HL-60 (cell line): ENCODE measurements around the gene ARHGAP36.

Experiments
- DNase-seq, 2 experiments: peaks; one replicate each; pipeline ENCODE4 v3.0.0-alpha.2; 2010 to 2020; ENCODE audit warnings: low read depth in 1 of 2, low spot score in 1 of 2
- H3K27ac ChIP-seq: fragments of 250-450 bp; sonication (Bioruptor Pico); replicated peaks from 2 replicates; pipeline ENCODE4 v1.5.1; 2020; ENCODE audit warnings: mild to moderate bottlenecking, moderate library complexity
- H3K27me3 ChIP-seq: fragments of 250-450 bp; sonication (Bioruptor Pico); 2 replicates; pipeline ENCODE4 v1.5.1; 2021; ENCODE audit warnings: mild to moderate bottlenecking, moderate library complexity; ENCODE audit not compliant: insufficient read depth, poor library complexity, severe bottlenecking
- H3K4me3 ChIP-seq: replicated peaks from 2 replicates; pipeline ENCODE4 v1.5.1; 2011; ENCODE audit warnings: mild to moderate bottlenecking, control low read depth, low read length; ENCODE audit not compliant: insufficient read depth
- GABPA ChIP-seq: IDR thresholded peaks from 2 replicates; pipeline ENCODE4 v1.6.1; 2012; ENCODE audit warnings: low read depth
- POLR2AphosphoS5 ChIP-seq: IDR thresholded peaks from 2 replicates; pipeline ENCODE4 v1.6.1; 2012; ENCODE audit warnings: low read depth
- SPI1 ChIP-seq: IDR thresholded peaks from 2 replicates; pipeline ENCODE4 v1.6.1; 2012; ENCODE audit warnings: low read depth, mild to moderate bottlenecking, borderline replicate concordance
- TF ChIP-seq, protein P1 (sequence below): IDR thresholded peaks from one replicate; pipeline ENCODE4 v1.5.1; 2011; ENCODE audit warnings: low read length, control low read depth, inconsistent platforms; ENCODE audit not compliant: insufficient read depth
- TF ChIP-seq, protein P2 (sequence below): IDR thresholded peaks from 2 replicates; pipeline ENCODE4 v1.6.1; 2012; ENCODE audit warnings: low read depth; ENCODE audit not compliant: insufficient replicate concordance

ARHGAP36 gene

DNA sequence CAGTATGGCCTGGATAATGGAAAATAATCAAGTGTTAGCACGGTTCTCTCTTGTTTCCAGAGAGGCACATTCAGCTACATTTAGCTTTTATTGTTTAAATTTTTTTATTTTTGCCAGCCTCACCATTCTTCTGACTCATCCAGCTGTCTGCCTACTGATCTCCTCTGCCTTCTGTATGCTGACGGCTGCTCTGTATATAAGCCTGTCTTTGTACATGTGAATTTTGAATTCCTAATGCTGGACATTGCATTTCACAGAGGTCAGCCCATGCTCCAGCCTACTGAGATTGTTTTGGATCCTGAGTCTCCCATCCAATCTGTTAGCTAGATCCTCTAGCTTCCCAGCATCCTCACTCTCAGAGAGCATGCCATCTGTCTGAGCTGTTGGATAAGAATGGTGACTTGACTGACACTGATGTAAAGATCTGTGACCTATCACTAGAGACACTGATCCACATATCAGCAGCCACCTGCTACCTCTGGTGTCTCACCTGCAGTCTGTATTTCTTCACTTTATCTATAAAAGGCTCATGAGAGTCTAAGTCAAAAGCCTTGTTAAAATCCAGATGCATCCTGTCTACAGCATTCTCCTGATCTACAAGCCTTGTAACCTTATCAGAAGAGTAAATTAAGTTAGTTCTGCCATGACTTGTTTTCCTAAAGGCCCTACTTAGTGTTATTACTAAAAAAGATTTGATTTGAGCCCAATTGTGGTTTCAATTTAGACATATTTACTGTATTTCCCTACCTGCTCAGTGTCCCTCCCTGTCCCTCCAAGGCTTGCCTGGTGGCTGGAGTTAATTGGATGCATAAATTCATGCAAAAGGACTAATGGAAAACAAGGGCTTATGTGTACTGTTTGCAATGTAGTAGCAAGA lies 25.6 kb upstream of the ARHGAP36 start:
- TF ChIP-seq, protein P1, sequence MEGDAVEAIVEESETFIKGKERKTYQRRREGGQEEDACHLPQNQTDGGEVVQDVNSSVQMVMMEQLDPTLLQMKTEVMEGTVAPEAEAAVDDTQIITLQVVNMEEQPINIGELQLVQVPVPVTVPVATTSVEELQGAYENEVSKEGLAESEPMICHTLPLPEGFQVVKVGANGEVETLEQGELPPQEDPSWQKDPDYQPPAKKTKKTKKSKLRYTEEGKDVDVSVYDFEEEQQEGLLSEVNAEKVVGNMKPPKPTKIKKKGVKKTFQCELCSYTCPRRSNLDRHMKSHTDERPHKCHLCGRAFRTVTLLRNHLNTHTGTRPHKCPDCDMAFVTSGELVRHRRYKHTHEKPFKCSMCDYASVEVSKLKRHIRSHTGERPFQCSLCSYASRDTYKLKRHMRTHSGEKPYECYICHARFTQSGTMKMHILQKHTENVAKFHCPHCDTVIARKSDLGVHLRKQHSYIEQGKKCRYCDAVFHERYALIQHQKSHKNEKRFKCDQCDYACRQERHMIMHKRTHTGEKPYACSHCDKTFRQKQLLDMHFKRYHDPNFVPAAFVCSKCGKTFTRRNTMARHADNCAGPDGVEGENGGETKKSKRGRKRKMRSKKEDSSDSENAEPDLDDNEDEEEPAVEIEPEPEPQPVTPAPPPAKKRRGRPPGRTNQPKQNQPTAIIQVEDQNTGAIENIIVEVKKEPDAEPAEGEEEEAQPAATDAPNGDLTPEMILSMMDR = no peak
- TF ChIP-seq POLR2AphosphoS5 (no peak), SPI1 (no peak), GABPA (no peak)
- TF ChIP-seq, protein P2, sequence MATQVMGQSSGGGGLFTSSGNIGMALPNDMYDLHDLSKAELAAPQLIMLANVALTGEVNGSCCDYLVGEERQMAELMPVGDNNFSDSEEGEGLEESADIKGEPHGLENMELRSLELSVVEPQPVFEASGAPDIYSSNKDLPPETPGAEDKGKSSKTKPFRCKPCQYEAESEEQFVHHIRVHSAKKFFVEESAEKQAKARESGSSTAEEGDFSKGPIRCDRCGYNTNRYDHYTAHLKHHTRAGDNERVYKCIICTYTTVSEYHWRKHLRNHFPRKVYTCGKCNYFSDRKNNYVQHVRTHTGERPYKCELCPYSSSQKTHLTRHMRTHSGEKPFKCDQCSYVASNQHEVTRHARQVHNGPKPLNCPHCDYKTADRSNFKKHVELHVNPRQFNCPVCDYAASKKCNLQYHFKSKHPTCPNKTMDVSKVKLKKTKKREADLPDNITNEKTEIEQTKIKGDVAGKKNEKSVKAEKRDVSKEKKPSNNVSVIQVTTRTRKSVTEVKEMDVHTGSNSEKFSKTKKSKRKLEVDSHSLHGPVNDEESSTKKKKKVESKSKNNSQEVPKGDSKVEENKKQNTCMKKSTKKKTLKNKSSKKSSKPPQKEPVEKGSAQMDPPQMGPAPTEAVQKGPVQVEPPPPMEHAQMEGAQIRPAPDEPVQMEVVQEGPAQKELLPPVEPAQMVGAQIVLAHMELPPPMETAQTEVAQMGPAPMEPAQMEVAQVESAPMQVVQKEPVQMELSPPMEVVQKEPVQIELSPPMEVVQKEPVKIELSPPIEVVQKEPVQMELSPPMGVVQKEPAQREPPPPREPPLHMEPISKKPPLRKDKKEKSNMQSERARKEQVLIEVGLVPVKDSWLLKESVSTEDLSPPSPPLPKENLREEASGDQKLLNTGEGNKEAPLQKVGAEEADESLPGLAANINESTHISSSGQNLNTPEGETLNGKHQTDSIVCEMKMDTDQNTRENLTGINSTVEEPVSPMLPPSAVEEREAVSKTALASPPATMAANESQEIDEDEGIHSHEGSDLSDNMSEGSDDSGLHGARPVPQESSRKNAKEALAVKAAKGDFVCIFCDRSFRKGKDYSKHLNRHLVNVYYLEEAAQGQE = no peak

DNA sequence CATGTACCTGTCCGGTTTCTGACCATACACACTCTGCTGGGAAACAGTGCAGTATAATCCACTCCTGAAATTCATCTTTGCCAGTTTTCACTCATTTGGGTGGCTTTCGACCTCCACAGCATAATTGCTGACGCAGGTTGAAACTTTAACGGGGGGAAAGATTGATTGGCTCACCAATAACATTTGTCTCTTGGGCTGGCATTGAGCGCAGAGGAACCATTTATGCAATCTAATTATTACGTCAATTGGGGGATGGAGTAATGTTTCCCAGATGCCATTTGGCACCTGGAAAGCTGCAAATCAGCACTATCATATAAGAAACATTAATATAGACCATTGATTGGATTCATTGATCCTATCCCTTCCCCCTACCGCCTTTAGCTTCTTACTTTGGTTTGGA lies 24.1 kb upstream of the ARHGAP36 start:
- H3K27ac ChIP-seq = no peak overlapping the region

More for the DNA sequence above, 25.6 kb upstream of the ARHGAP36 start:
- no peak for DNase-seq
- Histone ChIP-seq H3K27ac (no peak overlapping the region), H3K27me3 (no peaks in the 10 kb centered on the region), H3K4me3 (no peak overlapping the region)

DNA sequence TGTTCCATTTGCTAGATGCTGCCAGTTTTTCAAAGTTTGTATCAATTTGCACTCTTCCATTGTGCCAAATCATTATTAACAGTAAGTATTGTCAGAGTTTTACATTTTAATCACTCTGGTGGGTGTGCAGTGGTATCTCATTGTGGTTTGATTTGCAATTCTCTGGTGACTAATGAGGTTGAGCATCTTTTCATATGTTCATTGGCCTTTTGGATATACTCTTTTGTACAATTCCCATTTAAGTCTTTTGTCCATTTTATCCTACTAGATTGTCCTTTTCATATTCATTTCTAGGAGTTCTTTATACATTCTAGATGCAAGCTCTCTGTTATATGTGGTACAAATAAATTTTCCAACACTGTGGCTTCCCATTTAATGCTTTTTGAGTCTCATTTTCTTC lies 17.4 kb upstream of the ARHGAP36 start:
- H3K27me3 ChIP-seq = no peaks in the 10 kb centered on the region
- no peak overlapping the region for H3K27ac ChIP-seq
- TF ChIP-seq POLR2AphosphoS5 (no peak), SPI1 (no peak), GABPA (no peak)
- TF ChIP-seq, protein P2 = no peak
- TF ChIP-seq, protein P1 = no peak
- H3K4me3 ChIP-seq = no peak overlapping the region
- DNase-seq = no peak

More for the DNA sequence above, 24.1 kb upstream of the ARHGAP36 start:
- Histone ChIP-seq H3K4me3 (no peak overlapping the region), H3K27me3 (no peaks in the 10 kb centered on the region)
- DNase-seq = no peak
- no peak for TF ChIP-seq POLR2AphosphoS5

DNA sequence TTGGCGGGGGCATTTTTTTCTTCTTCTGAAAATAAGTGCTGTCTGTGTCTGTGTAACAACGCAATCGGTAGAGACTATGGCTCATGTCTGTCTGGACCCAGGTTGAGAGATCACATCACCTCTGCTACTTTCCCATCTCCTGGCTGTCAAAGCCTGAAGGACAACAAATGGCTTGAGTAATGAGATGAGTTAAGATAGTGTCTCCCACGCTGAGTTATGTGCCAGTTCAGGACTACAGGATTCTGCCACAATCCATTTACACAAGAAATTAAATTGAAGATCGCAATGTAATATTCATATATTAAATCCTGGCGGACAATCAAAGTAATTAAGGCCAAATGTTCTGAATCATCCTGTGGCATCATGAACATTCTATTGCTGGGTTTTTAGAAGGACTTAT lies 16.5 kb upstream of the ARHGAP36 start:
- Histone ChIP-seq H3K27me3 (no peaks in the 10 kb centered on the region), H3K27ac (no peak overlapping the region), H3K4me3 (no peak overlapping the region)
- DNase-seq = no peak
- TF ChIP-seq GABPA (no peak), POLR2AphosphoS5 (no peak), SPI1 (no peak)
- TF ChIP-seq, protein P2 = no peak
- TF ChIP-seq, protein P1 = no peak
